ENCODE measurements around the gene GPR152.

Gene GPR152

GRCh38 chr11:67409781-67410368 is 42.7 kb downstream of the GPR152 start:
- Histone ChIP-seq H3K9me3 (ENCODE audit: control insufficient read depth, low read length) (no peaks in the 10 kb centered on the region), H2AFZ (no peak overlapping the region), H3K4me1 (no peaks in the 10 kb centered on the region), H3K4me2 (ENCODE audit: low read length) (no peak overlapping the region), H3K9ac (no peak overlapping the region), H3K27me3 (ENCODE audit: control insufficient read depth, insufficient read depth, low read length) (no peaks in the 10 kb centered on the region), H3K79me2 (no peaks in the 10 kb centered on the region), H3K4me3 (ENCODE audit: low read depth, low read length) (no peak overlapping the region), H3K27ac (no peak overlapping the region), H3K36me3 (ENCODE audit: control insufficient read depth, insufficient read depth, low read length) (no peaks in the 10 kb centered on the region)
- TF ChIP-seq, protein P1, sequence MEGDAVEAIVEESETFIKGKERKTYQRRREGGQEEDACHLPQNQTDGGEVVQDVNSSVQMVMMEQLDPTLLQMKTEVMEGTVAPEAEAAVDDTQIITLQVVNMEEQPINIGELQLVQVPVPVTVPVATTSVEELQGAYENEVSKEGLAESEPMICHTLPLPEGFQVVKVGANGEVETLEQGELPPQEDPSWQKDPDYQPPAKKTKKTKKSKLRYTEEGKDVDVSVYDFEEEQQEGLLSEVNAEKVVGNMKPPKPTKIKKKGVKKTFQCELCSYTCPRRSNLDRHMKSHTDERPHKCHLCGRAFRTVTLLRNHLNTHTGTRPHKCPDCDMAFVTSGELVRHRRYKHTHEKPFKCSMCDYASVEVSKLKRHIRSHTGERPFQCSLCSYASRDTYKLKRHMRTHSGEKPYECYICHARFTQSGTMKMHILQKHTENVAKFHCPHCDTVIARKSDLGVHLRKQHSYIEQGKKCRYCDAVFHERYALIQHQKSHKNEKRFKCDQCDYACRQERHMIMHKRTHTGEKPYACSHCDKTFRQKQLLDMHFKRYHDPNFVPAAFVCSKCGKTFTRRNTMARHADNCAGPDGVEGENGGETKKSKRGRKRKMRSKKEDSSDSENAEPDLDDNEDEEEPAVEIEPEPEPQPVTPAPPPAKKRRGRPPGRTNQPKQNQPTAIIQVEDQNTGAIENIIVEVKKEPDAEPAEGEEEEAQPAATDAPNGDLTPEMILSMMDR (IDR thresholded peaks at IDR 0.05), result no peak

DNA sequence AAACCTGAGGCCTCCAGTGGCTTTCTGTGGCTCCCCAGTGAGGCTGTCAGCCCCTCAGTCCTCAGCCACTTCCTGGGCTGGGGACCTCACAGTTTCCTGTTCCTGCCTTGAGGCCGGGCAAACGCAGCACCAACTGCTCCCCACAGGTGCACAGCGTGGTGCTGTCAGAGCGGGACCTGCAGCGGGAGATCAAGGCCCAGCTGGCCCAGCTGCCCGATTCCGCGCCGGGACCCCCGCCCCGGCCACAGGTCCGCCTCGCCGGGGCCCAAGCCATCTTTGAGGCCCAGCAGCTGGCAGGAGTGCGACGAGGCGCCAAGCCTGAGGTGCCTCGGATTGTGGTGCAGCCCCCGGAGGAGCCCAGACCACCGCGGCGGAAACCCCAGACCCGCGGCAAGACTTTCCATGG is 43.3 kb downstream of the GPR152 start:
- no peak overlapping the region for H3K27ac ChIP-seq
- no peaks in the 10 kb centered on the region for H3K9me3 ChIP-seq (ENCODE audit: control insufficient read depth, low read length)
- TF ChIP-seq, protein P1 (IDR thresholded peaks at IDR 0.05), result no peak
- no peaks in the 10 kb centered on the region for H3K4me1 ChIP-seq
- no peak overlapping the region for H3K4me3 ChIP-seq (ENCODE audit: low read depth, low read length)
- H3K9ac ChIP-seq, result no peak overlapping the region
- H2AFZ ChIP-seq, result no peak overlapping the region
- H3K79me2 ChIP-seq, result no peaks in the 10 kb centered on the region
- H3K4me2 ChIP-seq (ENCODE audit: low read length), result no peak overlapping the region
- H3K36me3 ChIP-seq (ENCODE audit: control insufficient read depth, insufficient read depth, low read length), result no peaks in the 10 kb centered on the region
- no peaks in the 10 kb centered on the region for H3K27me3 ChIP-seq (ENCODE audit: control insufficient read depth, insufficient read depth, low read length)

DNA sequence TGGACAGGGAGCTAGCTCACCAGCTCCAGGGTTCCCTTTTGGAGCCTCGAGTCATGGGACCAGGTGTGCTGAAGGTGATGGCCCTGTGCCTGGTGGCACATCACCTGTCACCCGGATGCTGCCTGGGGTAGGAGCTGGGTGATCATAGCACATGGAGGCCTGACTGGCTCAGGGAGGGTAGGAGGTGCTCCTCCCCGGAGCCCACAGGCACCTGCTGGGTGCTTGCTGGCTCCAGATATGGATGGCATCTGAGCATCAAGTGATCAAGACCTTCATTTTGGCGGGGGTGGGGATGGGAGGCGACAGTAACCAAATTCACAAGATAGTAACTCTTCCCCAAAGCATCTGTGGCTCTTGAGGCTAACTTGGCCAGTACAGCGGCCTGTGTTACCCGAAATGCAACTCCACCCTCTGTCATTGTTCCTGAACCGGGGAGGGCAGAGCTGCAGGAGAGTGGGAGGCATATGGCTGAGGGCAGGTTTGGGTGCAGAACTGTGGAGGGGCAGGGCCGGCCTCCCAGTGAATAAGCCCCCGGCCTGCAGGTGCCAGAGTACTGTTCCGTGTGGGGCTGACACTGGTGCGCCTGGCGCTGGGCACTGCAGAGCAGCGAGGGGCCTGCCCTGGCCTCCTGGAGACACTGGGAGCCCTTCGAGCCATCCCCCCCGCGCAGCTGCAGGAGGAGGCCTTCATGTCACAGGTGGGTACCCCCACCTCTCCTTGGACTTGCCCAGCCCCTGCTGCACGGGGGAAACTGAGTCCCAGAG is 43.9 kb downstream of the GPR152 start:
- TF ChIP-seq, protein P1 (IDR thresholded peaks at IDR 0.05), result no peak
- Histone ChIP-seq H3K27ac (no peak overlapping the region), H3K4me2 (ENCODE audit: low read length) (no peak overlapping the region), H3K4me3 (ENCODE audit: low read depth, low read length) (no peak overlapping the region), H3K9me3 (ENCODE audit: control insufficient read depth, low read length) (no peaks in the 10 kb centered on the region), H3K9ac (no peak overlapping the region), H3K27me3 (ENCODE audit: control insufficient read depth, insufficient read depth, low read length) (no peaks in the 10 kb centered on the region), H3K36me3 (ENCODE audit: control insufficient read depth, insufficient read depth, low read length) (no peaks in the 10 kb centered on the region), H2AFZ (no peak overlapping the region), H3K79me2 (no peaks in the 10 kb centered on the region), H3K4me1 (no peaks in the 10 kb centered on the region)

GRCh38 chr11:67407688-67408163 is 44.8 kb downstream of the GPR152 start:
- no peak overlapping the region for H3K4me2 ChIP-seq (ENCODE audit: low read length)
- H3K36me3 ChIP-seq (ENCODE audit: control insufficient read depth, insufficient read depth, low read length), result no peaks in the 10 kb centered on the region
- H3K9me3 ChIP-seq (ENCODE audit: control insufficient read depth, low read length), result no peaks in the 10 kb centered on the region
- H3K4me3 ChIP-seq (ENCODE audit: low read depth, low read length), result no peak overlapping the region
- H3K9ac ChIP-seq, result no peak overlapping the region
- H3K79me2 ChIP-seq, result no peaks in the 10 kb centered on the region
- H3K4me1 ChIP-seq, result no peaks in the 10 kb centered on the region
- no peak overlapping the region for H2AFZ ChIP-seq
- H3K27me3 ChIP-seq (ENCODE audit: control insufficient read depth, insufficient read depth, low read length), result no peaks in the 10 kb centered on the region
- TF ChIP-seq, protein P1 (IDR thresholded peaks at IDR 0.05), result no peak
- no peak overlapping the region for H3K27ac ChIP-seq
